OCI-M2 (cell line): ENCODE results near the gene KMT2C.
"Not testable (repeated sequence)": the region's sequence is repeated elsewhere in the genome, so short reads cannot be mapped to it uniquely, and the experiment has no call there.

Experiments used
- DNase-seq: peaks from one replicate; lab custom pipeline; 2025; ENCODE audit not compliant: unreplicated experiment; lab: John Stamatoyannopoulos, UW

Gene KMT2C

DNA sequence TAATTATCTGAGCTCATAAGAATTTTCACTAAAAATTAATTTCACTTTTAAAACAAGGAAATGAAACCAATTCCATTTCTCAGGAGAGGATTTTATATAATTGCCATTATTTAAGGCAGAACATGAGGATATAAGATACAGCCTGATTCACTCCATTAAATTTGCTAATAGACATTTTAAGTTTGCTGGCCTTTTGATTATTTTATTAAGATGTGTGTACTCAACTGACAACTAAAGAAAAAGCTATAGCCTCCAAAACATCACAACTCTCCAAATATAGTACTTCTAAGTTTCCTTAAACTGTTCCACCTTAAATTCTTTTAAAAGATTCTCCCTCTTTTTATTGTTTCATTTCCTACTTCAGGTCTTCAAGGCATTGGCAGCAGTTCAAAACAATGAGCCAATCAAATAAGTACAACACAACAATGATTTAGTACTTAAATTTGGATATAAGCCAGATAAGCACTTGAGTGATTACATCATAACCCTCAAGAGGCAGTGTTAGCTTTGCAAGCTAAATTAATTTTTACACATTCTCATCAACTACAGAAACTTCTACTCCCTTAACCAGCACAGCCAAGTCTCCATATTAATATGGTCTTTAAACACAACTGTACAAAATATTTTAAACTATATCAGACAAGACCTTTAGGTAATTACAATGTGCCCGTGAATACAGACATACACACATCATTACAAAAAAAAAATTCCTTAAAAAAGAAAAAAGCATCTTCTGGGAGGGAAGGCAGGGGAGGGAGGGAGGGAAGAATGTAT lies 121.8 kb downstream of the KMT2C start:
- DNase-seq = no peak

DNA sequence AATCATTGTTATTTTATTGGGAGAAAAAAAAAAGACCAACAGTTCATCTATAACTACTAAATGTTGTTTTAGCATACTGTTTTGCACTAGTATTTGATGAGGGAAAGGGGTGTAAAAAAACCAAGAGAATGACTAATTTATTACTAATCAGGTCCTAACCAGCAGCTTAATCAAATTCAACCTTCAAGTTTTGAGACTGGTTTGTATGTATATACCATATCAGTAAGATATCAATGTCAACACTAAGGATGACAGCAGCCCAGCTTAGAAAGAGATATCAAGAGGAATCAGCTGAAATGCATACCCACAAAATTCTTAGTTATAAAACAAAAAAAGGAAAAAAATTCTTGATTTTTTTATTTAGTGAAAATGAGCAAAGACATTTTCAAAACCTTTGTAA lies 122.6 kb downstream of the KMT2C start:
- DNase-seq = no peak

DNA sequence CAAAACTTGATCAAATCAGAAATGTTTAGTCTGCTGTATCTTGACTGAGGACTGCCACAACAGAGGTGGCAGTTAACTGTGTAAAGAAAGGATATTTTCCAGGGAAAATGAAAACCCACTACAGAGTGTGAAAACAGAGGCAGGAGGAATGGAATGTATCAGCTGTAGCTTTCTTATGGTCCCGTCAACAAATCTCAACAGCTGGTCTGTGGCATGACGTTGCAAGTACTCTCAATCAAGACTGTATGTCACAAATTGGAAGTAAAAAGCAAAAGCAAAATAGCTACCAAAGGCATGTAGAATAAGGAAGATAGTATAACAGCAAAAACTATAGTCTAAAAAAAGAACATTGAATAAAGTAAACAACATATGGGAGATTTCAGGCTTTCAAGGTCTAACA lies 123.5 kb downstream of the KMT2C start:
- no peak for DNase-seq

DNA sequence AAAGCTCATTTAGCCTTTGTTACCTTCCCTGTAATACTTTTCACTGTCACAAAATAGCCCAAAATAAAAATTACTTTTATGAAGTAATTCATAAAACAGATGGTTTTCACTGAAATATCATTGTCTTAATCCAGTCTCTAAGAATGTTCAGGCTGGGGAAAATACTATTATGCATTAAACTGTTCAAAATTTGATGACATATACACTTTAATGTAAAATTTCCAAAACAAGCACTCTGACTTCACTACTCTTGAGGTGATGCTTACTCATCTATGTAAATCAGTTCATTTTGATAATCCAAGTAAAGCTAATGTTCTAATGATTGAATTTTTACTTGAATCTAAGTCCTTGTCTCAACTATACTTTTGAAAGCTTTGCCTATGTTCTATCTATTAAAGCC lies 127.9 kb downstream of the KMT2C start:
- DNase-seq = no peak

DNA sequence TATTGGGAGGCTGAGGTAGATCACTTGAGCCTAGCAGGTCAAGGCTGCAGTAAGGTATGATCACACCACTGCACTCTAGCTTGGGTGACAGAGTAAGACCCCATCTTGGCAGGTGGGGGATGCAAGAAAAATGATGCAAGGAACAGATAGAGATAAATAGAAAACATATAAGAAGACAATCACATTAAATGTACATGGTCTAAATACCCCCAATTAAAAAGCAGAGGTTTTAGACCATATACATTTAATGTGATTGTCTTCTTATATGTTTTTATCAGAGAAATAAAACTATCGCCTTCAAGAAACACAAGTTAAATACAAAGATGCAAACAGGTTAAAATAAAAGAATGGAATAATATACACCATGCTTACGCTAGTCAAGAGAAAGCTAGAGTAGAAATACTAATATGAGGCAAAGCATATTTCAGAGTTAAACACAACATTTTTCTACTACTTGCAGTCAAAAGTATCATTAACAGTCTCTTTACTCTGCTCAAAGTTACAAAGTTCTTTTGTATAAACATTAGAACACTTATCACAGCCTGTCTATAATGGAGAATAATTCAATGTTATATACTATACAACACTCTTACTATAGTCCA lies 136.2 kb downstream of the KMT2C start:
- DNase-seq = not testable (repeated sequence)

DNA sequence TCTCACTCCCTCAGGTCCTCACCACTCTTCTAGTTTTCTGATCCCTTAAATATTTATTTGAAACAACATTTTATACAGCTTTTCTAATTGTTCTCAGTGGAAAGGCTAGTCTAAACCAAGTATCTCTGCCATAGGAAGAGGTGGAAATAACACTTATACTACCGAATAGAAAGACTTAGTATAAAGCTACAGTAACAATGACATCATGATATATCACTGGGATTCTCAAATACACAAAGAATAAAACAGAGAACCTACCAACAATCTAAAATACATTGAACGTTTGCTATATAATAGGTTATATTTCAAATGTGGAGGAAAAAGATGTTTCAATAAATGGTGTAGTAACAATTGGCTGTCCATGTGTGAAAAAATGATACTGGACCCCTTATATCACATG lies 142.9 kb downstream of the KMT2C start:
- no peak for DNase-seq

DNA sequence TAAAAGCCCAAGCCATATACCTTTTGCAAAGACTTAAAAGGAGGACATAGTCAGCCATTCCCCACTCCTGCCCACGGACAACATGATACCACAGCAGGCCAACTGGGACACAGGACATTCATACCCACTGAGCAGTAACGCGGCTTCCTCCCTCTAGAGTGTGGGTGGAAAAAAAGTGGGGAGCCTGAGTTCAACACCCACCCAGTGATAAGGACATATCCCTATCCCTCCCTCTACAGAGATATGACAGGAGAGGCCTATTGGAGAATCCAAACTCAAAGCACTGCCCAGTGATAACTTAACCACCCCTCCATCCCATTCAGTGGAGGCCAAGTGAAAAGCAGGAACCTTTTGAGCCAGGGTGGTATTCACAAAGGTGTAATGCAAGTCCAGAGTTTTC lies 148.8 kb downstream of the KMT2C start:
- DNase-seq = not testable (repeated sequence)

DNA sequence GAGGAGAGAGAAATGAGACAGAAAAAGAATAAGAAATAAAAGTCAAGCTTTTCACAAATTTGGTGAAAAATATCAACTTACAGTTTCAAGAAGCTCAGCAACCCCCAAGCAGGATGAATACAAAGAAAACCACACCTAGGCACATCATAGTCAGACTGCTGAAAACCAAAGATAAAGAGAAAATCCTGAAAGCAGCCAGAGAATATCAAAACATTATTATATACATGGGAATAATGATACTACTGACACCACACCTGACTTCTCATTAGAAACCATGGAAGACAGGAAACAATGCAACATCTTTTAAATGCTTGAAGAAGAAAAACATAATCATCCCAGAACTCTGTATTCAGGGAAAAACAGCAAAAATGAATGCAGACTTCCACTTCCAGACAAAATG lies 149.6 kb downstream of the KMT2C start:
- DNase-seq = not testable (repeated sequence)

DNA sequence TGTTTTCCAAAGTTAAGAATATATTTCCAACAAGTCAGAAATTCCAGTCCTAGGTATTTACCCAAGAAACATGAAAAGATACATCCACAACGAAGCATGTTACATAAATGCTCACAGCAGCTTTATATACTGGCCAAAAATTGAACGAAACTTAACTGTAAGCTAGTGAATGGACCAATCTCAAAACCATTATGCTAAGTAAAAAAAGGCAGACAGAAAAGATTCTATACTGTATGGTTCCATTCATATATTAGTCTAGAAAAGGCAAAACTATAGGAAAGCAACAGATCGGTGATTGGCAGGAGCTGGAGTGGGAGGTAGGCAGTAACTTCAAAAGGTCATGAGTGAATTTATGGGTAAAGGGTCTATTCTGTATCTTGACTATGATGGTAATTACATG lies 150.8 kb downstream of the KMT2C start:
- DNase-seq = not testable (repeated sequence)

DNA sequence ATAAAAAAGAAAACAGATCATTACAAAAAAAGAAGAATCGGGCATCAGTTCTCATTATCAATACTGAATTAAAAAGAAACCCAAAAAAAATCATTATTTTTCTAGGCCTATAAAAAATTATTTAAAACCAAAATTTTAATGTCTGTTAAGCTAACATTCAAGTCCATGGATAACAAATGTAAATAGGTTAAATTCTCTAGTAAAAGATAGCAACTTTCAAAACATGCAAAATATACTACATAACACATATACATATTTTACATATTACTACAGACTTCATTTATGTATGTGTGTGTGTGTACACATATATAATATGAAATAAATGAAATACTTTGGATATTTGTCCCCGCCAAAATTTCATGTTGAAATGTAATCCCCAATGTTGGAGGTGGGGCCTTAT lies 158.1 kb downstream of the KMT2C start:
- DNase-seq = not testable (repeated sequence)

DNA sequence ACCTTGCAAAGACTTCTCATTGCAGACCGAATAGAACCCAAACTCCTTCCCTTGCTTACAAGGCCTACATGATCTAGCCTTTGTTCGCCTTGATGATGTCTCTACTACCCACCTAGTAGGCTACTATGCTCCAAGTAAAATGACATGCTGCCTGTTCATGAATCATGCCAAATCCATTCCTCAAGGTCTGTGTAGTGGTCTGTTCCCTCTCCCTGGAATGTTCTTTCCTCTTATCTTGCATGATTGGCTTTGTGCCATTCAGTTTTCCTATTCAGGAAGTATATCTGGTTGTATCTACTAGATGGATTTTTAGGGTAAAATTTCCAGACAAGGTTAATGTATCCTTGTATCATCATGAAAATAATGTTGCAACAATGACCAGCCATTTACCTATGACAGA lies 165.4 kb downstream of the KMT2C start:
- not testable (repeated sequence) for DNase-seq

DNA sequence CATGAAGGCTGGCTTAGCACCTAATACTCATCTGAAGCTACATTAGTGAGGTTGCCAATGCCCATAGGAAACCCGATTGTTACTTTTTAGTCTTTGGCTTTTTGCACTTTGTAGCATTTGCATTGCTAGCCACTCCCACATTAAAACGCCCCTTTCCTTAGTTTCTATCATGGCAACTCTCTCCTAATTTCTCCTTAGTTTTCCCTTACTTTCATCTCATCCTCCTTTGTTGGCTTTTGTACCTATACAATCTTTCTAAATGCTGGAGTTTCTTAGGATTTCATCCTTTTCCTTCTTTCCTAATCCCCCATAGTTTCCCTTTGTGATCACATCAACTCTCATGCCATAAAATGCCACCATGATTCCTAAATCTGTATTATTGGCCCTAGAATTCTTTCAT lies 168.9 kb downstream of the KMT2C start:
- not testable (repeated sequence) for DNase-seq

DNA sequence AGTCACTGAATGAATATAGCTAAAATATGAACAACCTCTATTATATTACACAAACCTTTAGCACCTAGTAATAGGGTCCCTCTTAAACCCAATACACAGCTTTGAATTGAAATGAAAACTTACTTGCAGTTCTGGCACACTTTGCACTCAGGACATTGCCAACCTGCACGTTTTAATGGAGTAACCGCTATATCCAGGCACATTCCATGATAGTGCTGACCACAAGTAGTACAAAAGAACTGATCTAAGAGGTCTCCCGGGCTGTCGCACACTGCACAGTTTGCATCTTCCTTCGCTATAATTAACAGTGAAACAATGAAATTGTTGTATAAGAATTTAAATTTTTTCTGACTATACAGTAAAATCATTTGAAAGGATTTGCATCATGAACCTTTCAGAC lies 170.9 kb downstream of the KMT2C start:
- DNase-seq = not testable (repeated sequence)

DNA sequence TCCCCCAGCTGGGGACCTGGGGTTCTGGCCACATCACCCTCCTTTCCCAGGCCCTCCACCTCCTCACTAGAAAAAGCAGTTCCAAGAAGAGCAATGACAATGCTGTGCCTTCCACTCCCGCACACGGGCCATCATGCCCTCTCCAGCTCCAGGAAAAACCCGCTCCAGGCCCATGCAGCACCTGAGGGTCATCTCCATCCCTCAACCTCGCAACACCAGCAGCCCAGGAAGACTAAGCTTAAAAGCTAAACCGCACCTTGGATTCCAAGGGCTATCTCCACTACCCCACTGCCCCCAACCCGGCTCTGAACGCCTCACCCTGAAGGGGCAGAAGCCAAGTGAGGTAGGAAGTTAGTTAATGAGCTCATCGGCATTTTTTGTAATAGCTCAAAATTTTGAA lies 173.7 kb downstream of the KMT2C start:
- DNase-seq = not testable (repeated sequence)

DNA sequence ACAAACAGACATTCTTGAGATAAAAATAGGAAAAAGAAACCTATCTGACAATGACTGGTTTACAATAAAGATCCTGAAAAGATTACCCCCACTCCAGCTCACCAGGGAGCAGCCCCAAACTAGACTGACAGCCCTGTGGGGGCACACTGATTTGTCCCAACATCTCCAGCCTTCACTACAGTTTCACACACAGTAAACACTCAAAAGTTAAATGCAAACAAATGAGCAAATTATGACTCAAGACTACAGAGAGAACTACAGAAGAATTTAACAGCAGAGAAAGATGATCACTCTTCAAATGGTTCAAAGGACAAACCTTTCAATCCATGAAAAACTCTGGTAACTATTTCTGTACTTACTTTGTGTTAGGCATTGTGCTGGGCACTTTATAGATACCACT lies 176.2 kb downstream of the KMT2C start:
- DNase-seq = not testable (repeated sequence)

DNA sequence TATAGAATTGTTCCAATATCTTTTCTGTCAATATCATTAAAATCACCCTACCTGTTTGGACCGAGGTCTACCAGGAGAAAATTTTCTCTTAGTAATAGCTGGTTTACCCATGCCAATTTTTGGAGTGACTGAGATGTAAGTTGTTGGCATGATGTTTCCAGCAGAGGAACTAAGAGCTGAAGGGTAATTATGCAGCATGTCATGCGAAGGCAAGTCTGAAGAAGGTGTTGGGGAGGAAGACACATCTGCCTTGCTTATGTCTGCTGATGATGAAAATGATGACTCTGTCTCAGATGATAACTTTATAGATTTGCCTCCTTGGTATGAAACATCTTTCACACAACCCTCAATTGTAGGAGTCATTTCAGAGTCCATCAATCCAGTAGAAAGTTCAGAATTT lies 188.0 kb downstream of the KMT2C start:
- DNase-seq = not testable (repeated sequence)

DNA sequence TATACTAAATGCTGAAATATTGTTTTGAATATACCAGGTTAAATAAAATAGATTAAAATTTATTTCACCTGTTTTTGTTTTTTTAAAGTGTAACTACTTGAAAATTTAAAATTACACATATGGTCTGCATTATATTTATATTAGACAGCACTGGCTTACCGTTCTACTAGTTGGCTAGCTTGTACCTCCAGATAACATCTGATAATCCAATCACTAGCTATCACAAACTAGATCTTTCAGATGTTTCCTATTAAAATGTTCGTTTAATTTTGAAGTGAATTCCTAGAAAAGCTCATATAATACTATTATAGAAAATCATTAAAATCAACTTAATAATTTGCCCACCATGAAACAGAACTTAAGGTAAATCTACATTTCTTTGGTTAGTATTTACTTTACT lies 190.4 kb downstream of the KMT2C start:
- not testable (repeated sequence) for DNase-seq

DNA sequence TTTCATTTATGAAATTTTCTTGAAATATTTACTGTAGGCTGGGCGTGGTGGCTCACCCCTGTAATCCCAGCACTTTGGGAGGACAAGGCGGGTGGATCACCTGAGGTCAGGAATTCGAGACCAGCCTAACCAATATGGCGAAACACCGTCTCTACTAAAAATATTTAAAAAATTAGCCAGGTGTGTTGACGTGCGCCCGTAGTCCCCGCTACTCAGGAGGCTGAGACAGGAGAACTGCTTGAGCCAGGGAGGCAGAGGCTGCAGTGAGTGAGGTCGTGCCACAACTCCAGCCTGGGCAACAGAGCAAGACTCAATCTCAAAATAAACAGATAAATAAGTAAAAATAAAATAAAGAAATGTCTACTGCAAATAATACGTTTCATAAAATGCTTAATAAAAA lies 192.3 kb downstream of the KMT2C start:
- DNase-seq = not testable (repeated sequence)

DNA sequence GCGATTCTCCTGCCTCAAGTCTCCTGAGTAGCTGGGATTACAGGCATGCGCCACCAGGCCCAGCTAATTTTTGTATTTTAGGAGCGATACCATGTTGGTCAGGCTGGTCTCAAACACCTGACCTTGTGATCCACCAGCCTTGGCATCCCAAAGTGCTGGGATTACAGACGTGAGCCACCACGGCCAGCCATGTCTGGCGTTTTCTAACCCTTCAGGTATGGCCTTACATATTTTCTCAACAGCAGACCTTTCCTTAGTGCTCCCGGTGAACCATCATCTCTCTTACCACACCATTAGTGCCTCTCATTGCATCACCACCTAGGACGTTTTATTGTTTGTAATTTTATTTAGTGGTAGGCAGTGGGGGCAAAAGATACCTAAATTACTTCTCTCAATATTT lies 194.5 kb downstream of the KMT2C start:
- not testable (repeated sequence) for DNase-seq

DNA sequence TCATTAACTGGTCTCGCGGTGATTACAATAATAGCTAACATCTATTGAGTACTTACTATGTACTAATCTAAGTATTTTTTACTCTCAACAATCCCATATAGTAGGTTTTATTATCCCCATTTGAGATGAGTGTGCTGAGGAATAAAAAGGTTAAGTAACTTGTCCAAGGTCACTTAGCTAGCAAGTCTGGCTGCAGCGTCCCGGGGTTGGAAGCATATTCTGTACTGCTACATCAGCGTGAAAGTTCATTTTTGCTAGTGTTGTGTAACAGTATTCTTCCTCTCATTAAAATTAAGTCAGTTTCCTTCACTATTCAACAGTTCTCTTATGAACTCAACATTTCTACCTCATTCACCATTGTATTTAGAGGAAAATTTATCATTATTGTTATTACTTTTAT lies 199.5 kb downstream of the KMT2C start:
- not testable (repeated sequence) for DNase-seq

DNA sequence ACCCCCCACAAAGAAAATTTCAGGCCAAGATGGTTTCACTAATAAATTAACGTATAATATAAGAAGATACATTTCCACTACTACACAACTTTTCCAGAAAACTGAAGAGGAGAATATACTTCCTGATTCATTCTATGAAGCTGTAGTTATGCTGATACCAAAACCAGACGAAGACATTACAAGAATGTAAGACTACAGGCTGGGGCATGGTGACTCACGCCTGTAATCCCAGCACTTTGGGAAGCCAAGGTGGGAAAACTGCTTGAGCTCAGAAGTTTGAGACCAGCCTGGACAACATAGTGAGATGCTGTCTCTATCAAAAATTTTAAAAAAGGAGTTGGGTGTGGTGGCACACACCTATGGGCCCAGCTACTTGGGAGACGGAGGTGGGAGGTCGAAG lies 201.4 kb downstream of the KMT2C start:
- not testable (repeated sequence) for DNase-seq

DNA sequence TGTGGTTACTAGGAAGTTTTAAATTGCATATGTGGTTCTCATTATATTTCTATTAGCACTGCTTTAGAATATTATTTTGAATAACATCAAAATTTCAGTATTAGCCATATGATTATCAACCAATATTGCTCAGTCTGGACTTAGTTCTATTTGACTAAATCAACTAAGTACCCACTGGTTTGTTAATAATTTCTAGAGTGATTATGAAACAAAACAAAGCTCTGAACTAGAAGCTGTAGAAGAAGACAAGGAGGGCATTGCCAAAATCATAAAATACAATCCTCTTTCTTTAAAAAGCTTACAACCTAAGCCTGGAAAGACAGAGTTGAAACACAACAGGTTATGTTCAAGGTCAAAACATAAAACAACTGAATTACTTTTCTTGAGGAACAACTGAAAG lies 204.7 kb downstream of the KMT2C start:
- no peak for DNase-seq

DNA sequence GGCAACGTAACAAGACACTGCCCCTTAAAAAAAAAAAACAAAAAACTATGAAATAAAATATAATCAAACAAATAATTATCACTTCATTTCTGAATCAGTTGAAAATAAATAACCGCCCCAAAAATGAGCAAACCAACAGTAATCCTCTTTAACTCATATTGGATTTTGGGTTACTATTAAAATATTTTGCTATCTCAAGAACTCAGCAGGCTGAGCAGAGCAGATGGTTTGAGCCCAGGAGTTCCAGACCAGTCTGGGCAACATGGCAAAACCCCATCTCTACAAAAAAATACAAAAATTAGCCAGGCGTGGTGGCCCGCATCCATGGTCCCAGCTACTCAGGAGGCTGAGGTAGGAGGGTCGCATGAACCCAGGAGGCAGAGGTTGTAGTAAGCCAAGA lies 216.2 kb downstream of the KMT2C start:
- not testable (repeated sequence) for DNase-seq
